Left kidney (tissue), 2 donors: Measurements from ENCODE around the gene DSCAM. TPM values are rescaled to one million over a fixed set of nuclear protein-coding genes. Genes with fewer than 3 reads are reported as not detected.

Source experiments
- DNase-seq: peaks from one replicate; pipeline ENCODE4 v3.0.0-alpha.2; 2013
- polyA plus RNA-seq: library from polyadenylated mRNA; unstranded; fragments of 120-200 nt; gene quantifications from one replicate; pipeline ENCODE4 v1.2.1, GENCODE V29; 2013; ENCODE audit not compliant: insufficient read length

The DSCAM gene
- polyA plus RNA-seq, 1 donor: 0.03 TPM

GRCh38 chr21:40605094-40605493, 241.9 kb downstream of the DSCAM start:
- no peak for DNase-seq

GRCh38 chr21:40603774-40604173, 243.2 kb downstream of the DSCAM start:
- DNase-seq: no peak

- DNase-seq: no peak
Observed at GRCh38 chr21:40602080-40602479, 244.9 kb downstream of the DSCAM start.

GRCh38 chr21:40595806-40596205, 251.2 kb downstream of the DSCAM start:
- DNase-seq: no peak

GRCh38 chr21:40587736-40588346, 259.1 kb downstream of the DSCAM start:
- DNase-seq: no peak

- DNase-seq: no peak
Observed at GRCh38 chr21:40586575-40586974, 260.4 kb downstream of the DSCAM start.

GRCh38 chr21:40577285-40578043, 269.5 kb downstream of the DSCAM start:
- no peak for DNase-seq

GRCh38 chr21:40575976-40576375, 271.0 kb downstream of the DSCAM start:
- no peak for DNase-seq

GRCh38 chr21:40569357-40569756, 277.6 kb downstream of the DSCAM start:
- DNase-seq: no peak

- DNase-seq: no peak
Observed at GRCh38 chr21:40568807-40569206, 278.2 kb downstream of the DSCAM start.

GRCh38 chr21:40567501-40567900, 279.5 kb downstream of the DSCAM start:
- DNase-seq: no peak

GRCh38 chr21:40566486-40566885, 280.5 kb downstream of the DSCAM start:
- no peak for DNase-seq

- DNase-seq: no peak
Observed at GRCh38 chr21:40564318-40564717, 282.6 kb downstream of the DSCAM start.

- no peak for DNase-seq
Observed at GRCh38 chr21:40563900-40564299, 283.1 kb downstream of the DSCAM start.

GRCh38 chr21:40562242-40563002, 284.5 kb downstream of the DSCAM start:
- DNase-seq: no peak

- no peak for DNase-seq
Observed at GRCh38 chr21:40556442-40556968, 290.5 kb downstream of the DSCAM start.

- no peak for DNase-seq
Observed at GRCh38 chr21:40555021-40555528, 291.9 kb downstream of the DSCAM start.

GRCh38 chr21:40553781-40554180, 293.2 kb downstream of the DSCAM start:
- DNase-seq: no peak

- no peak for DNase-seq
Observed at GRCh38 chr21:40547906-40548513, 298.9 kb downstream of the DSCAM start.

- no peak for DNase-seq
Observed at GRCh38 chr21:40546647-40547046, 300.3 kb downstream of the DSCAM start.

- DNase-seq: no peak
Observed at GRCh38 chr21:40540216-40540615, 306.7 kb downstream of the DSCAM start.

GRCh38 chr21:40534886-40535285, 312.1 kb downstream of the DSCAM start:
- no peak for DNase-seq
